ENCODE results near the gene NUP210. TPM values are rescaled to one million over a fixed set of nuclear protein-coding genes. Genes with fewer than 3 reads are reported as not detected.
A peak's percentile ranks its signal among the peaks of the same experiment; 100 is the strongest.

NUP210 gene
- total RNA-seq, result 10 to 100 TPM in 1 of 3 donors, 1 to 10 TPM in 2; 6.7 to 14.8 (median 8.1) TPM
- long read RNA-seq, donor 1, partial matches to known transcripts, result 2 of 7 reads
- long read RNA-seq, donor 1, other reads (novel, unspliced or antisense), result 3 of 7 reads
- long read RNA-seq, donor 2, partial matches to known transcripts, result 3 of 5 reads
- long read RNA-seq, donor 2, other reads (novel, unspliced or antisense), result 2 of 5 reads

GRCh38 chr3:13420045-13420830, at the start of gene NUP210:
TSS of gene NUP210 (minus strand) at chr3:13420322. CDS start at chr3:13420226, 96 bp downstream.
- H3K36me3 ChIP-seq (ENCODE audit: low read depth), result no peaks in the 10 kb centered on the region
- intact Hi-C loops (cut with DNase I, micrococcal nuclease), result no loop called here
- H3K4me1 ChIP-seq (ENCODE audit: low read depth), result peaks cover 15% of the 10 kb centered on the region
- ATAC-seq (peak; percentile 75), DNase-seq (peak; percentile 61 to 77 (median 72))
- H3K4me3 ChIP-seq, result peak within 1 kb of the TSS; percentile 34
- TF ChIP-seq, protein P1, sequence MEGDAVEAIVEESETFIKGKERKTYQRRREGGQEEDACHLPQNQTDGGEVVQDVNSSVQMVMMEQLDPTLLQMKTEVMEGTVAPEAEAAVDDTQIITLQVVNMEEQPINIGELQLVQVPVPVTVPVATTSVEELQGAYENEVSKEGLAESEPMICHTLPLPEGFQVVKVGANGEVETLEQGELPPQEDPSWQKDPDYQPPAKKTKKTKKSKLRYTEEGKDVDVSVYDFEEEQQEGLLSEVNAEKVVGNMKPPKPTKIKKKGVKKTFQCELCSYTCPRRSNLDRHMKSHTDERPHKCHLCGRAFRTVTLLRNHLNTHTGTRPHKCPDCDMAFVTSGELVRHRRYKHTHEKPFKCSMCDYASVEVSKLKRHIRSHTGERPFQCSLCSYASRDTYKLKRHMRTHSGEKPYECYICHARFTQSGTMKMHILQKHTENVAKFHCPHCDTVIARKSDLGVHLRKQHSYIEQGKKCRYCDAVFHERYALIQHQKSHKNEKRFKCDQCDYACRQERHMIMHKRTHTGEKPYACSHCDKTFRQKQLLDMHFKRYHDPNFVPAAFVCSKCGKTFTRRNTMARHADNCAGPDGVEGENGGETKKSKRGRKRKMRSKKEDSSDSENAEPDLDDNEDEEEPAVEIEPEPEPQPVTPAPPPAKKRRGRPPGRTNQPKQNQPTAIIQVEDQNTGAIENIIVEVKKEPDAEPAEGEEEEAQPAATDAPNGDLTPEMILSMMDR (IDR thresholded peaks at IDR 0.05), result no peak
- no peaks in the 10 kb centered on the region for H3K9me3 ChIP-seq

GRCh38 chr3:13466781-13467180, 46.7 kb upstream of the NUP210 start:
- intact Hi-C loops (cut with DNase I, micrococcal nuclease), result no loop called here
- TF ChIP-seq, protein P1 (IDR thresholded peaks at IDR 0.05), result no peak
- ATAC-seq (no peak), DNase-seq (no peak)
- Histone ChIP-seq H3K4me3 (no peak overlapping the region), H3K4me1 (ENCODE audit: low read depth) (peaks cover 3% of the 10 kb centered on the region), H3K36me3 (ENCODE audit: low read depth) (no peaks in the 10 kb centered on the region), H3K9me3 (no peaks in the 10 kb centered on the region)

GRCh38 chr3:13465236-13465873, 45.2 kb upstream of the NUP210 start:
- ATAC-seq, result no peak
- intact Hi-C loops (cut with DNase I, micrococcal nuclease), result no loop called here
- TF ChIP-seq, protein P1 (IDR thresholded peaks at IDR 0.05), result no peak
- no peaks in the 10 kb centered on the region for H3K36me3 ChIP-seq (ENCODE audit: low read depth)
- no peaks in the 10 kb centered on the region for H3K9me3 ChIP-seq
- no peak for DNase-seq
- H3K4me1 ChIP-seq (ENCODE audit: low read depth), result no peaks in the 10 kb centered on the region
- H3K4me3 ChIP-seq, result no peak overlapping the region

- H3K36me3 ChIP-seq (ENCODE audit: low read depth), result no peaks in the 10 kb centered on the region
- DNase-seq (no peak), ATAC-seq (no peak)
- H3K9me3 ChIP-seq, result no peaks in the 10 kb centered on the region
- TF ChIP-seq, protein P1 (IDR thresholded peaks at IDR 0.05), result no peak
- no peaks in the 10 kb centered on the region for H3K4me1 ChIP-seq (ENCODE audit: low read depth)
- intact Hi-C loops (cut with DNase I, micrococcal nuclease), result no loop called here
- H3K4me3 ChIP-seq, result no peak overlapping the region
Observed at GRCh38 chr3:13463618-13464400, 43.7 kb upstream of the NUP210 start.

DNA sequence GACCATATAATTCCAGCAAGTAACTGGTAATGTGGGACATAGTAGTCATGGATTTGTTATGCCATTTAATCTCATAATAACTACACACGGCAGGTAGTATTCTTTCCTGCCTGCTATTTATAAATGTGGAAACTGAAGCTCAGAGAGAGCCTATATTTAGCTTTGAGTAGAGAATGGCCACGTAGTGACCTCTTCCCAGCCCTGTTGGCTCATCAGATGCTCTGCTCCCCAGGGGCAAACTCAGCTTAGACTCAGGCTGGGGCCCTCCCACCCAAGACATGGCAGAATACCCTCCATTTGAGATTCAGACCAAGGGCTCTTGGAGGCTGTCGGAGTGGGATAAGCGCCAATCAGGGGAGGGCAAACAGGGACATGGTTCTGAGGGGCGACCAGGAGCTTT, 42.7 kb upstream of the NUP210 start:
- Histone ChIP-seq H3K4me3 (no peak overlapping the region), H3K4me1 (ENCODE audit: low read depth) (no peaks in the 10 kb centered on the region), H3K9me3 (no peaks in the 10 kb centered on the region), H3K36me3 (ENCODE audit: low read depth) (no peaks in the 10 kb centered on the region)
- no peak for DNase-seq
- no peak for ATAC-seq
- TF ChIP-seq, protein P1 (IDR thresholded peaks at IDR 0.05), result no peak
- intact Hi-C loops (cut with DNase I, micrococcal nuclease), result no loop called here
